Hepatocyte (in vitro differentiated cells): ENCODE data around the gene STXBP6.

Experiments used
- CTCF ChIP-seq: fragments of 200-600 bp; sonication (generic); IDR thresholded peaks from 2 replicates; pipeline ENCODE4 v1.5.1; 2016; ENCODE audit warnings: antibody characterized with exemption, mild to moderate bottlenecking; ENCODE audit not compliant: poor library complexity
- EZH2phosphoT487 ChIP-seq: fragments of 200-600 bp; sonication (generic); IDR thresholded peaks from one replicate; pipeline ENCODE4 v1.6.1; 2018; ENCODE audit warnings: antibody characterized with exemption, mild to moderate bottlenecking, low read depth, moderate library complexity; ENCODE audit not compliant: unreplicated experiment, severe bottlenecking

DNA sequence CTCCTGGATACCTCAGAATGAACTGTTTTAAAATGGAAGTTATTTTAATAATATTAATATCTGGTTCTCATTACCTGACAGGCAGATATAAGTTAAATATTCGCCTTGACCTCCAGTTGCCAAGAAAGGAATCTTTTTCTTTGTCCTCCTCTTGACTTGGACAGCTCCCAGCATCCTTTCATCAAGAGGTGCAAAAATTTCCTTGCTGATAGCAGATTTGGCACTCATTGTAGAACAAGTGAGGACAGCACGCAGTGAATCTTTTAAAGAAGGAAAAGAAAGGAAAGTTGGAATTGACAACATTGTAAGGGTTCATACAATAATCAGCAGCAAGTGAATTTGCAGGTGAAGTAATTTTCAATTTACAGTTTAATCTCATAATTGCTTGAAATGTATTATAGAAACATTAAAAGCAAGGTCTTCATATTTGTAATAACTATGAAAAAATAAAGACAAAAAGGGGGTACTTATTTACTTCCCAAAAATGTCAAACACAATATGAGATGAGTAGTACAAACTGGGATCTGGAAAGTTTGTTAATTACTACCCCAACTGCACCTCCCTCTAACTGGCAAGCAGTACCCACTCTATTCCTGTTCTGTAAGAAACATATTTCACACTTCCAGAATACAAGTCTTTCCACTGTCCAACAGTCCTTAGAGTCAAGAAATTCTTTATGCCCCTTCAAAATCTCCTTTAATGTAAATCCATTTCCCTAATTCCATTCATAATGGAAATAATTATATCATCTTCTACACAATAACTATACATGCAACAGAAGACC is 75.2 kb downstream of the STXBP6 start:
- TF ChIP-seq CTCF (no peak), EZH2phosphoT487 (no peak)
